ENCODE measurements around the gene LPP.

GRCh38 chr3:188259191-188259590, 105.2 kb downstream of the LPP start:
- TF ChIP-seq CTCF (IDR thresholded peaks at IDR 0.05) (no peak), POLR2A (IDR thresholded peaks at IDR 0.05) (no peak), EP300 (IDR thresholded peaks at IDR 0.05) (no peak)

Measured in ovary (tissue), 3 donors.